HG03196 (cell line): ENCODE measurements around the gene KCNN2.

Experiments
- ATAC-seq: cut with Tn5 transposase; IDR thresholded peaks from one replicate; pipeline ENCODE4 v1.9.1; 2021; ENCODE audit not compliant: unreplicated experiment

KCNN2 gene

GRCh38 chr5:114362197-114362976 lies 517 bp downstream of the KCNN2 start:
- peak; percentile 4 for ATAC-seq

GRCh38 chr5:114362977-114363761 lies 1.3 kb downstream of the KCNN2 start:
- ATAC-seq, result no peak

- no peak for ATAC-seq
Observed at GRCh38 chr5:114363837-114364236, 2.0 kb downstream of the KCNN2 start.

- ATAC-seq, result no peak
Observed at GRCh38 chr5:114367029-114367428, 5.2 kb downstream of the KCNN2 start.

GRCh38 chr5:114369680-114370417 lies 8.0 kb downstream of the KCNN2 start:
- no peak for ATAC-seq

- ATAC-seq, result no peak
Observed at GRCh38 chr5:114377050-114377844, 15.4 kb downstream of the KCNN2 start.

GRCh38 chr5:114377946-114378345 lies 16.1 kb downstream of the KCNN2 start:
- ATAC-seq, result no peak

GRCh38 chr5:114380721-114381120 lies 18.9 kb downstream of the KCNN2 start:
- ATAC-seq, result no peak

- no peak for ATAC-seq
Observed at GRCh38 chr5:114387433-114387832, 25.6 kb downstream of the KCNN2 start.

- ATAC-seq, result no peak
Observed at GRCh38 chr5:114390431-114390830, 28.6 kb downstream of the KCNN2 start.

- ATAC-seq, result no peak
Observed at GRCh38 chr5:114391321-114391720, 29.5 kb downstream of the KCNN2 start.

GRCh38 chr5:114393159-114393558 lies 31.3 kb downstream of the KCNN2 start:
- ATAC-seq, result no peak

- ATAC-seq, result no peak
Observed at GRCh38 chr5:114402206-114402605, 40.3 kb downstream of the KCNN2 start.

GRCh38 chr5:114407783-114408182 lies 45.9 kb downstream of the KCNN2 start:
- ATAC-seq, result no peak

- no peak for ATAC-seq
Observed at GRCh38 chr5:114408847-114409246, 47.0 kb downstream of the KCNN2 start.

- ATAC-seq, result no peak
Observed at GRCh38 chr5:114411380-114411931, 49.6 kb downstream of the KCNN2 start.

- ATAC-seq, result no peak
Observed at GRCh38 chr5:114412510-114413171, 50.8 kb downstream of the KCNN2 start.

- no peak for ATAC-seq
Observed at GRCh38 chr5:114415760-114416159, 53.9 kb downstream of the KCNN2 start.

- ATAC-seq, result no peak
Observed at GRCh38 chr5:114416254-114416653, 54.4 kb downstream of the KCNN2 start.

- ATAC-seq, result no peak
Observed at GRCh38 chr5:114417519-114417918, 55.6 kb downstream of the KCNN2 start.
